ENCODE measurements around the gene CZIB.

Gene CZIB

DNA sequence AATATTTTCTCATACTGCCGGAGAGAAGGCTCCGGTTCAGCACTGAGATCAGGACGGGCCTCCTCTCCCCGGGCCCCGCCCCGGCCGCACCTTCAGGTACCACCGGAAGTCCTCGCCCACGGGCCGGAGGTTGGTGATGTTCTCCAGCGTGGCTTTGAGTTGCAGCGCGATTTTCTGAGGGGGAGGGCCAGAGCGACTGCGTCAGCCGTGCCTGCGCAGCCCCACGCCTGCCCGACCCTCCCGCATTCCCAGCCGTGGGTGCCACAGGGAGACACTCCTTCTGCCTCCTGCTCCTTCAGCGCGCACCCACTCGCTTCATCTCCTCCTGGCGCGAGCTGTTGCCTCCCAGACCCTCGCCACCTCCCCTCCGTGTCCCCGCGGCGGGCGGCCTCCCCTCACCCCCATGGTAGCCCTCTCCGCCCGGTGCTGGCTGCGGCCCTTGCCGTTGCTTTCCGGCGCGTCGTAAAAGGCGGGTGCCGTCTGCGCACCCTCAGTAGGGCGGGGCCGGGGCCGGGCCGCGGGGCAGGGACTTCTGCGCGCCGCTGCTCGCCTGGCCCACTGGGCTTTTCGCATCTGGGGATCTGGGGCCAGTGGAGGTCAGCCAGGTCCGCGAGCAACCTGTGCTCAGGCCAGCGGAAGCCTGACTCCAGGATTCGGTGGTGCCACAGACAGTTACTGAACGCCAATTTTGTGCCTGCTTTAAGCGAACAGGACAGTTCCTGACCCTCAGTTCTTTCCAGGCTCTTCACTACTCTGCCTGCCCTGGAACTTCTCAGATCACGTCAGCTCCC lies at the start of gene CZIB:
CZIB (minus strand) TSS at position 464 of the 791 bp plus-strand sequence; CDS start at position 405, 59 bp downstream.
- peak; percentile 88 for DNase-seq (ENCODE audit: low spot score)

DNA sequence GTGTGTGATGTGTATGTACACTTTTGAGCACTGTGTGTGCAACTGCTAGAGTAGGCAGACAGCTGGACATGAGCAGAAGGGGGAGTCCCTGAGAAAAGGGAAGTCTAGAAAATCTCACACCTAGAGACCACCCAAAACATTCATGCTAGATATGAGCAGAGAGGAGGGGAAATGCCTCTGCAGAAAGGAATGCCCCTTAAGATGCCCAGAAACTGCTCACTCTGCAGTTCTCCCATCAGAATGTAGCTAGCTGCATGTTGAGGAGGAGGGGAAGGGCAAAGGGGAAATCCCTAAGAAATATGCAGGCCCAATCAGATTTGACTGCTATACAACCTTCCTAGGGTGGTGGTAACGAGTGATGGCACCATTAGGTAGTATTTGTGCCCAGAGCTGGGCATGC lies 49.7 kb upstream of the CZIB start:
- DNase-seq (ENCODE audit: low spot score) = no peak

DNA sequence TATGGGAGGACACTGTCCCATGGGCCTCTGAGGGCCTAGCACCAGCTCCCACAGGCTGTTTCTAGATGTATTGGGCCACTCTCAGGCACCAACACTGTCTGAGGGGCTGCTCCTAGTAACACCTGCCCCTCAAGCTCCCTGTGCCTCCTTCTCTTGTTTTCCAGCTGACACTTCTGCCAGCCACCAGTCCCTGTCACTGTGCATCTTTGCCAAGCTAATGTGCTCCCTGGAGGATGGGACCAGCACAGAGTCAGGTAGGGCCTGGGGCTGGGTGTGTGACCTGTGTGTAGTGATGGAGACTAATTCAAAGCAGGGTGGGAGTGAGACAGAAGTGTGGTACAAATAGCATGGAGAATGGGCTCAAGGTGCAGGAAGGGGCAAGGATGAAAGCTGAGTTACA lies 47.3 kb upstream of the CZIB start:
- no peak for DNase-seq (ENCODE audit: low spot score)

DNA sequence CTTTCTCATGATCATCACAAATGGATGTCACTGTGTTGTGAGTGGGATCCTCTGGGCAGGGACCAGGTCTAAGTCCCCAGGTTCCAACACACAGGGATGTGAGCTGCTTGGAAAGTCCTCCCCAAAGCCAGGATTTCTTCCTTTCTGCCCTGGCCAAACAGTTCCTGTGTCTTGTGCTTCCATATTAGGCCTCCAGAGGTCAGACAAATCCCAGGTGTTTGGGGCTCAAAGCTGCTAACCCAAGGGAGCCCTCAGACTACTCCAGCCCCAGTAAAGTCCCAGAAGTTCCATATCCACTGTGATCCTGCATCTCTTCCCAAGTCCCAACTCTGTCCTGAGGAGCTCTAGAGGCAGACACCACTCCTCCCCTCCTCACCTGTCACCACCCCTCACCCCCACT lies 45.6 kb upstream of the CZIB start:
- no peak for DNase-seq (ENCODE audit: low spot score)

DNA sequence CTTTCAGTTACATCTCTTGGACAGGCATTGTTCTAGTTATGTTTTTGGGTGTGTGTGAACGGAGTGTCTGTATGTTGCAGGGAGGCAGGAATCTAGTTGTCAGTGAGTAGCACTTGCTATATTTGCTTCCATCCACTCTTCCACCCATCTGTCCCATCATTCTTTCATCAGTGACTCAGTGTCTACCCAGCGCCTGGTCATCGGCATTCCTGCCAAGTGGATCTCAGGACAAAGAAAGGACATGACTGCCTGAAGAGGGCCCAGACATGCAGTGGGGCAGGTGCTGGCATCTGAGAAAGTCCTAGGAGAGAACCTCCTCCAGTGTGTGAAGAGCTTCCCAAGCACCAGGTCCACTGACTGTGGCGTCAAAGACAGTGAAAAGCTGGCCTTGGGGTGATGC lies 45.1 kb upstream of the CZIB start:
- DNase-seq (ENCODE audit: low spot score) = no peak

DNA sequence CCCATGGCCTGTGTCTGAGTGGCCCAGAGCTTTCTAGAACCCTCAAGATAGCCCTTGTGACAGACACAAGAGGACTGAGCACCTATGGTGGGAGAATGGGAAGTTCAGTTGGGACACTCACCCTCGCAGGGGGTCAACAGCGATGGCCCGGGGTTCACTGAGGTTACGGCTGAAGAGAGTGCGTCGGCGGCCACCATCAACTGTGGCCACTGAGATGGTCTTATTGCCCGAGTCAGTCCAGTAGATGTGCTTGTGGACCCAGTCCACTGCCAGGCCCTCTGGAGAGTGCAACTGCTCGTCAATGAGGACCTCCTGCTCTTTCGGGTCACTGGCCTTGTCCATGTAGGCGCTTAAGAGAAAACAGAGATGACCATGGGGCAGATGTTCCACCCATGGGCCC lies 43.6 kb upstream of the CZIB start:
- no peak for DNase-seq (ENCODE audit: low spot score)

DNA sequence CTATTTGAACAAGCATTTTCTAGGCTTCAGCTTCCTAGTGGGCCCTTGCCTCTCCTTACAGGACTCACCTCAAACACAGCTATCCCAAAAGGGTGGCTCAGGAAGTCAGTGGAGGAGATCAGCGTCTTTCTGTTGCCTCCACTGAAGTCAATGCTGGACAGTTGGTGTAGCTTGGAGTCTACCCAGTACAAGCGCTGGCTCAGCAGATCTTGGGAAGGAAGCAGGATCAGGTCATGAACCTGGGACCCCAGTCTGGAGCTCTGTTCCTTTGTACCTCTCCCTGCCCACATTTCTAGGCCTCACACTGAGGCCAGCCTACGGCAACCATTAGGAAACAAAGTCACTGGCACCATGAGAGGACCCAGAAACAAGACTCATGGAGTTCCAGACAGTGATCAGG lies 41.6 kb upstream of the CZIB start:
- DNase-seq (ENCODE audit: low spot score) = no peak

DNA sequence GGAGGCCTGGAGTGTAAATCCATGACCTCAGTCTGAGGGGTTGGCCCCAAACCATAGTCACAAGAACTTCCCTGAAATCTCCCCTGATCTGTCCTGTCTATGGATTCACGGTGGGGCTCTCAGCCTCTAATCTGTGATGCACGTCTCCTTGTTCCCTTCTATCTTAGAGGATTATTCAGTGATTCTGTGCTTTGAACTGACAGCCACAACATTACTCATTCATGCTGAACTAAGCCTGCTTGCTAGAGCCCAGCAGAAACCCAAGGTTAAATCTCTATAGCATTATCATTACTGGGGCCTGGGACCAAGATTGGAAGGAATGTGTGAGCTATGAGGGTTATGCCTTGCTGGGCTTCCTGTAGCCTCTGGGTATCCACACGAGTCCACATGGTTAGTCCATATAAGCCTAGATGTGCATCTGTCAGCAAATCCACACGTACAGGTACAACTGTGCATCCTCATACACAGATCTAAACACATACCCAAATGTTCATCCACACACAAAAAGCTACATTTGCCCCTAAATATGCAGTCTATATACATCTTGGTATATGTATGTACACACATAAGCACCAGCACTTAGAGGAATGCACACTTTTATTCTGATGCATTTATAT lies 40.3 kb upstream of the CZIB start:
- no peak for DNase-seq (ENCODE audit: low spot score)

DNA sequence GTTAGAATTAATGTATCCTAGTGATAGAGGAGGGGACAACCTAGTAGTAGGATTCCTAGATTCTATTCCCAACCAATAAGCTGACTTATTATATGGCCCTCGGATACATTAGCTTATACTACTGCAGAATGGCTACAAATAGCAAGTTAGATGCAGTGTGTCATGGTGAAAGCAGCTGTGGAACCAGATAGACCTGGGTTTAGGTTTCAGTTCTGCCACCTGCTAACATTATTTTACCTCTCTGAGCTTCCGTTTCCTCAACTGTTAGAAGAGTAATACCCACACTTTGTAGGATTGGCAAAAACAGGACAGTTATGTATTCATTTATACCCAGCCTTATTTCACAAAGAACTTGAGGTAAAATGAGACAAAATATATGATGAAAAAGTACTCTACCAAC lies 39.5 kb upstream of the CZIB start:
- DNase-seq (ENCODE audit: low spot score) = no peak

DNA sequence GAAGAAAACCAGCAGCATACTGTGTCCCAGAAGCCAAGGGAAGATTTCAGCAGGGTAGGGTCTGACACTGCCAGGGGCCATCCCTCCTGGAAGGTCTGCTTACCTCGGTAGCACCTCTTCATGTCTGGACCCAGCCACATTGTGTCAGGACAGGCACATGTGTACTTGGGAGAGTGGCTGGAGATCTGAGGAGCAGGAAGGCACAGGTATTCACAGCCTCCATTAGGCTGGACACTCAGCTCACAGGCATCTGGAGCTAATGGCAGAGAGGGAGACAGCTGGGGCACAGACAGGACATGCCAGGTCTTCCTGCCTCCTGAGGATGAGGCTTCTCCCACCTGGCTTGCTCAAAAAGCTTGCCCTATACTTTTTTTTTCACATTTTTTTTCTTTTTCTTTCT lies 37.8 kb upstream of the CZIB start:
- no peak for DNase-seq (ENCODE audit: low spot score)

DNA sequence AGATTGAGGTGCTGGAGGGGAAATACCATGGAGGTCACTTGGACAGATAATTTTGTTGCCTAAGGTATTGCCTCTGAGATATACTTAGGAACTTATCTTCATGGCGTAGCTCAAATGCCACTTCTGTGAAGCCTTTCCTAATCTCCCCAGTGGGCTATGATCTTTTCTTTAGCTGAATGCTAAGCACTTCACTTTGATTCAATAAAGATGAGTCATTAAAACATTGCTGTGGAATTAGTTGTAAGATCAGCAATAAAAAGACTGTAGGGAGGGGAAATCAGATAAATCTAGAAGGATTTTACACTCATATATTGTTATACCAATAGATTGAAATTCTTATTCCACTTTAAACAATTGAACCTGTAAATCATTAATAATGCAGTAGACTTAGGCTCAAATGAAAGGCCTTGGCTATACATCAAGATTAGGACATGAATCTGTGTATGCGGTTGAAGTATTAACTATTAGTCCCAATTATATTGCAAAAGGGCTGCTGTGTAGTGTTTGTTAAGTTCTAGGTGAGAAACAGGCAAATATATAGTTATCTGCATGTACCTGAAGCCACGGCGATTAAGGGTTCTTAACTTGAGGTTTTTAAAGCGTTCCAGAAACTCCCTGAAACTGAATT lies 37.1 kb upstream of the CZIB start:
- no peak for DNase-seq (ENCODE audit: low spot score)

DNA sequence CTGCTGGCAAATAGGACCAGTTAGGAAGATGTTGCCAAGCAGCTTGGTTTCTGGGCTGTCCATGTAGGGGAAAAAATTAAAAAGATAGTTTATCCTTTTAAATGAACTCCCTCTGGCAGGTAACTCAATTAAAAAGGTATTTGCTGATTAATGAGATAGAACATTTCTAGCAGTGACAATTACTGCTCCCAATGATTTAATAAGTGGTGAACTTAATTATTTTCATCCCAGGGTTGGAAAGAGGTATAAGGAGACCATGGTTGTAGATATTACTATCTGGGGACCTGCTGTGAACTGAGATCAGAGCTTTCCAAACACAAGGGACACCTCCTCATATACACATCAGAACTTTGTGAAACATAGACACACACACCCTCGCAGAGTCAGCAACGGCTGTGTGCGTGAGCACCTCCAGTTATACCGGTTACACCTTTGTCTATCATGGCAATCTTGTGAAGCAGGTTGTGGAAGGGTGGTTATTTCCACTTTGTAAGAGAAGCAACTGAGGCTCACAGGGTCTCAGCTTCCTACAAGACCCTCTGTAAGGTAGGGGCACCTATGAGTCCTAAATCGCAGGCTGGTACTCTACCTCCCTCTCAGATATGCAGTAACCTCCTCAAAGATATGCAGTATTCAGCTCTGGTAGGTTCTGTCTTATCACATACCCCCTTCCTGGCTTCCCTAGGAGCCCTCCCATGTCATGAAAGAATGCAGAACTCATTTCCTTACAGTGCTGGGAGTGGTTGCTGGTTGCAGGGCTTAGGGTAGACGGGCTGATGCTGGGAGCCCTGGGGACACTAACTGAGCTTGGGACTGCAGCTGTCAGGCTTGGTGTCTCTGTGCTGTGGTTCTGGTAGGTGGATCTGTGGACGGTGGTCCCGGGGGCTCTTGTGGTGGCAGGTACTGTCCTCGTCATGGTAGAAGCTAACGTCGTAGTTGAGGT lies 36.3 kb upstream of the CZIB start:
- DNase-seq (ENCODE audit: low spot score) = no peak

DNA sequence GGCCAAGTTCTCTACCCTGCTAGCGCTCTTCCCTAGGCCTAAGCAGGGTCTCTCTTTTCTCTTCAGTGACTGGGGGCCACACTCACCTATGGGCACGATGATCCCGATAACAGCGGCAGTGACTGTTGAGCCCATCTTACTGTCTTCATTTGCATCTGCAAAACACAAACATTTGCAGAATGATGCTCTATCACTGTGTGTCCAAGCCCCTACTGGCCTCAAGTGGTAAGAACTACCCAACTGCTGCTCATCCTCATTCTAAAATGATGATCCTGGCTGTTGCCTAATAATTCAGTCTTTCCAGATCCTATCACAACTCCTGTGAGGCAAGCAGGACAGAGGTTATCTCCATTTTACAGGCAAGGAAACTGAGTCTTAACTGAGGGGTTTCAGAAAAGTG lies 34.6 kb upstream of the CZIB start:
- no peak for DNase-seq (ENCODE audit: low spot score)

DNA sequence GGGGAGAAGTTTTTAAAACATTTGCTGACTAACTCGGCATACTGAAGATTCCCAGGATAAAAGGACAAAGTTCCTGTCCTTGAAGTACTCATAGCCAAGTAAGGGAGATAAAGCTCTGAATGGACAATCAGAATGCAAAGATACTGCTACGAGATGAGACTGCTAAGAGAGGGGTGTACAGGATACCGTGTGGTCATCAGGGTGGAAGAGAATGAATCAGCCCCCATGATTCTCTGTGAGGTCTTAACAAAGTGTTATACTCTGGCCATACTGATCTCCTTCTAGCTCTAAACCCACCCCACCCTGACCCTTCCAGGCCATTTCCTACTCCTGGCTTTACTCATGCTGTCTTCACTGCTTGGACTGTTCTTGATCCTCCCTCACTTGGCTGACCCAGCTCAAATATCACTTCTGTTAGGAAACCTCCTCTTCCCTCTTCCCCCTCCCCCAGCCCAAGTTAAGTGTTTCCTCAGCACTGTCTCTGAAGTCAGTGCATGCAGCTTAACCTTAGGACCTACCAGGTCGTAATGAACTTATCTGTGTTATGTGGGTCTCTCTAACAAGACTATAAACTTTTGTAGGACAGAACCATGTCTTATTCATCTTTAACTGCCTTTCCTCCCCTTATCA lies 33.7 kb upstream of the CZIB start:
- DNase-seq (ENCODE audit: low spot score) = no peak

DNA sequence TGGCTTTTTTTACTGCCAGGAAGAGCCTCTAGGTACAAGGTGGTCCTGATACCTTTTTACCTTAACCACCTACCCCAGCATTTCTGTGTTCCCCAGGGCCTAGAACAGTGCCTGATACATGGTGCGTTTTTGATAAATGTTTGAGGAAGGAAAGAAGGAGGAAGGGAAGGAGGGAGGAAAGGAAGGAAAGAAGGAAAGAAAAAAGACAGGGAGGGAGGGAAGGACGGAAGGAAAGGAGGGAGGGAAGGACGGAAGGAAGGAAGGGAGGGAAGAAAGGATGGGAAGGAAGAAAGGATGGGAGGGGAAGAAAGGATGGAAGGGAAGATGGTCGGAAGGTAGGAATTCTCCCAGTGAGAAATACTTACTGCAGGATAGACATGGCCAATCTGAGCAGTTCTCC lies 29.9 kb upstream of the CZIB start:
- no peak for DNase-seq (ENCODE audit: low spot score)

DNA sequence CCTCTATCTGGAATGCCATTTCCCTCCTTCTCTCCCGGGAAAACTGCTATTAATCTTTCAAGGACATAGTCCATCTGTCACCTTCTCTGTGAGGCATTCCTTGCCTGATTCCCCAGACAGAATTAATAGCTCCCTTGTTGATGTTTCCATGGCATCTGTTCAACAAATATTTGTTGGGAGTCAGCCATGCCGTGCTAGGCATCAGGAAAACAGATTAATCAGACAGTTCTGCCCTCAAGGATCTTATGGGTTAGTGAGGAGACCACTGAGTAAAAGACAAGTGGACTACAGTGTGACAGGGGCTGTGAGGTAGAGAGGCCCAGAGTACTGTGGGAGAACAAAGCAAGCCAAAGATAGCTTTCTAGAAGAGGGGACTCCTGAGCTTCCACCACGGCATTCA lies 29.3 kb upstream of the CZIB start:
- no peak for DNase-seq (ENCODE audit: low spot score)

DNA sequence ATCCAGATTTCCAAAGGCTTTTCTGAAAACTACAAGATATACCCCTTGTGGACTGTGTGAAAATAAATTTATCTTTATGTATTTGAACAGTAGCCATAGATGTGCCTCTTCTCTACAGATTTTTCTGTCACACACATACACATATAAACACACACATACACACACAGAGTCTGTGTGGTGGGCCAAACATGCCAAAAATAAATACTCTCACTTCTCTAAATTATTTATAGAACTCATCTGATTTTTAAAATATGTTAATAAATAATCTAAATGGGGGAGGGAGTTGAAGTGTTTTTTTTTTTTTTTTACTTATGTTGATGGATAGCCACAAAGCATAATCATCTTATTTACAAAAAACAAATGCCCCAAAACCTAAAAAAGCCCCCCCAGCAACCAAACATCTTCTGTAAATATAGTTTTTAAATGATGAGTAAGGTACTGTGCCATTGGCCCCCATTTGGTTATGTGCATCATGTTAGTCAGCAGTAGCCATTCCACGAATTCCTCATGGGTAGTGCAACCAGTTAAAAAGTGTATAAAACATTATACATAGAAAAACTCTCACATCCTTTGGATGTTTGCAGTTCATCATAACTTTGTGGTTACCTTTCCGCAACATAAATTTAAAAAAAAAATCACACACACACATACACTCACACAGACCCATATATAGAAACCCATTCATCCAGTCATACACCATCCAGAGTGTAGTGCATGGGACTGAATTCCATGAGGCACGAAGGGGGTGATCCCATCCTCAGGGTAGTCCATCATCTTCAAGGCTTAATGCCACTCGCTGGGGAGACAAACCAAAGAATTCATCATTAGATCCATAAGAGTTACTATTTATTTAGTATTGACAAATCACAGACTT lies 26.1 kb upstream of the CZIB start:
- DNase-seq (ENCODE audit: low spot score) = no peak

DNA sequence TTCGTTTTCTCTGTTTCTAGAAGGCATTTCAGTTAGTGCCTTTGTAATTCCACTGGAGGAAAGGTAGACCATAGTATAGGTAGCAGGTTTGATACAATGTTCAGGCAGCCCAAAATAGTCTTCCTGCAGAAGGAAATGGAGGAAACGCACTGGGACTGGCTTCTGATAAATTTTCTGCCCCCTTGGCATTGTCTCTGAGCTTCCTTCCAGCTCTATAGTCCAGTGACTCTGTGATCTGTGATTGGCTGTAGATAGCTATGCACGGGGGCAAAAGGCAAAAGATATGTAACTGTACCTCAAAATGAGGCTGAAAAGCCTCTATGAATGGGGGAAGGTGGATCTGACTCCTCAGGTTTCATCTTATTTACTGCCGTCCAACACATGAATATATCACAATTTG lies 23.7 kb upstream of the CZIB start:
- no peak for DNase-seq (ENCODE audit: low spot score)

DNA sequence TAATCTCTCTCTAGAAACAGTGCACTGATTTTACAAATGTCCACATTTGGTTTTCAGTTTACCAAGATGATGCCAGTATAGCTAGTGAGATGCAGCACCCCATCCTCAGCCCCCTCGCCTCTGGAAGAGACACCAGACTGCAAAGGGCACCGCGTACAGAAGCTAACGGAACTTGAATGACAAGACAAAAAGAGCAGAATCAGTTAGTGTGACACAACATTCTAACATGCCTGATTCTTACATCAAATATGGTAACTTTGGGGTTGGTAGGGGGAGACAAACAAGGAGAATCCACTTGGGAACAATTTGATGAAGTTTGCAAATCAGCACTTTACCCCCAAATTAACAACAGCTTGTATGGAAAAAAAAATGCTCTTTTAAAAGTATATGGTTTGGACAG lies 21.9 kb upstream of the CZIB start:
- no peak for DNase-seq (ENCODE audit: low spot score)

DNA sequence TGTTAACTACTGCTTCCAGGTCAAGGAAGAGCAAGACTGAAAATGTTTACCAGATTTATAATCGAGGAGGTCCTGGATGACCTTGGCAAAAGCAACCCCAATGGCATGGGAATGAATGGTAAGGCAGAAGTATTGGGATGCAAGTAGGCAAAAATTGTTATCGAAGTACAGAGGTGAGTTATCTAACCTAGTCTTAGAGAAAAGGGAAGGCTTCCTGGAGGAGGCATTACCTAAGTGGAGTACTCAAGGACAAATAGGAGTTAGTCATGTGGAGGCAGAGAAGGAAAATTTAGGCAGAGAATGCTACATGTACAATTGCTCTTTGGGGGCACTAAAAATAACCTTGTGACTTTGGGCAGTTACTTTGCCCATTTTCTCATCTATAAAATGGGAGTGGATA lies 21.4 kb upstream of the CZIB start:
- no peak for DNase-seq (ENCODE audit: low spot score)
